Glutamatergic neuron (in vitro differentiated cells): ENCODE data around the gene ARPP21. TPM values are rescaled to one million over a fixed set of nuclear protein-coding genes. Genes with fewer than 3 reads are reported as not detected.

Experiments
- DNase-seq: peaks from one replicate; pipeline ENCODE4 v3.0.0; 2022
- H3K27ac Mint-ChIP-seq: one replicate; pipeline ENCODE4 v1.8.0; 2020; ENCODE audit warnings: mild to moderate bottlenecking, mixed read lengths, inconsistent platforms; ENCODE audit not compliant: unreplicated experiment
- H3K27me3 Mint-ChIP-seq: one replicate; pipeline ENCODE4 v1.8.0; 2020; ENCODE audit warnings: mild to moderate bottlenecking, moderate library complexity, mixed read lengths, inconsistent platforms; ENCODE audit not compliant: unreplicated experiment
- H3K36me3 Mint-ChIP-seq: one replicate; pipeline ENCODE4 v1.8.0; 2020; ENCODE audit warnings: mild to moderate bottlenecking, mixed read lengths, inconsistent platforms; ENCODE audit not compliant: unreplicated experiment
- H3K4me1 Mint-ChIP-seq: one replicate; pipeline ENCODE4 v1.8.0; 2020; ENCODE audit warnings: mild to moderate bottlenecking, low read depth, mixed read lengths, inconsistent platforms; ENCODE audit not compliant: unreplicated experiment
- H3K4me3 Mint-ChIP-seq: one replicate; pipeline ENCODE4 v1.8.0; 2020; ENCODE audit warnings: mild to moderate bottlenecking, mixed read lengths, inconsistent platforms; ENCODE audit not compliant: unreplicated experiment
- H3K9me3 Mint-ChIP-seq: one replicate; pipeline ENCODE4 v1.8.0; 2020; ENCODE audit warnings: mild to moderate bottlenecking, moderate library complexity, mixed read lengths, inconsistent platforms; ENCODE audit not compliant: unreplicated experiment
- CTCF ChIP-seq: fragments of 200-600 bp; sonication (generic); IDR thresholded peaks from one replicate; pipeline ENCODE4 v1.5.0; 2021; ENCODE audit not compliant: partially characterized antibody, unreplicated experiment
- total RNA-seq: library from RNA; stranded (reverse); fragmentation: NEBNext Ultra II Directional; extraction: Animal tissue kit (Norgen Biotek cat#: 25700); gene quantifications from one replicate; pipeline ENCODE4 v1.2.1, GENCODE V29; 2021; ENCODE audit not compliant: unreplicated experiment

ARPP21 gene
- total RNA-seq, 1 donor from 2014 or later, result 10.3 TPM

- Mint-ChIP-seq H3K4me3 (no peak overlapping the region), H3K9me3 (peaks cover 8% of the 10 kb centered on the region), H3K4me1 (peaks cover 40% of the 10 kb centered on the region), H3K27me3 (peaks cover 2% of the 10 kb centered on the region), H3K27ac (peak overlapping the region; percentile 95), H3K36me3 (no peaks in the 10 kb centered on the region)
- TF ChIP-seq CTCF, result no peak
- no peak for DNase-seq
Observed at GRCh38 chr3:35671483-35671882, 32.2 kb downstream of the ARPP21 start.

- Mint-ChIP-seq H3K9me3 (peaks cover 8% of the 10 kb centered on the region), H3K4me3 (no peak overlapping the region), H3K36me3 (no peaks in the 10 kb centered on the region), H3K4me1 (peaks cover 50% of the 10 kb centered on the region), H3K27me3 (peaks cover 3% of the 10 kb centered on the region), H3K27ac (peak overlapping the region; percentile 60)
- DNase-seq, result no peak
- TF ChIP-seq CTCF, result no peak
Observed at GRCh38 chr3:35673017-35673416, 33.7 kb downstream of the ARPP21 start.

- peaks cover 50% of the 10 kb centered on the region for H3K4me1 Mint-ChIP-seq
- TF ChIP-seq CTCF, result no peak
- H3K9me3 Mint-ChIP-seq, result peaks cover 8% of the 10 kb centered on the region
Observed at GRCh38 chr3:35674451-35675109, 35.3 kb downstream of the ARPP21 start.

GRCh38 chr3:35675206-35675605 is 35.9 kb downstream of the ARPP21 start:
- Mint-ChIP-seq H3K4me1 (peaks cover 45% of the 10 kb centered on the region), H3K4me3 (no peak overlapping the region)

More at GRCh38 chr3:35674451-35675109, 35.3 kb downstream of the ARPP21 start:
- no peak overlapping the region for H3K27ac Mint-ChIP-seq
- no peak for DNase-seq
- no peaks in the 10 kb centered on the region for H3K36me3 Mint-ChIP-seq
- H3K4me3 Mint-ChIP-seq, result no peak overlapping the region
- H3K27me3 Mint-ChIP-seq, result peaks cover 3% of the 10 kb centered on the region

More at GRCh38 chr3:35675206-35675605, 35.9 kb downstream of the ARPP21 start:
- Mint-ChIP-seq H3K27ac (no peak overlapping the region), H3K27me3 (peaks cover 3% of the 10 kb centered on the region), H3K9me3 (peaks cover 6% of the 10 kb centered on the region), H3K36me3 (no peaks in the 10 kb centered on the region)
- TF ChIP-seq CTCF, result no peak
- no peak for DNase-seq
